T-helper 22 cell (primary cell): ENCODE data around the gene REC114.
"Not testable (repeated sequence)": the region's sequence is repeated elsewhere in the genome, so short reads cannot be mapped to it uniquely, and the experiment has no call there.

Source experiments
- DNase-seq: peaks from one replicate; pipeline ENCODE4 v3.0.0-alpha.2; 2020; ENCODE audit warnings: low read depth

The REC114 gene

GRCh38 chr15:73530649-73531048 is 87.7 kb downstream of the REC114 start:
- no peak for DNase-seq

GRCh38 chr15:73538123-73538522 is 95.2 kb downstream of the REC114 start:
- no peak for DNase-seq

- DNase-seq: no peak
These were observed 95.7 kb downstream of the REC114 start for GRCh38 chr15:73538563-73539211.

- DNase-seq: no peak
These were observed 96.5 kb downstream of the REC114 start for GRCh38 chr15:73539212-73540128.

GRCh38 chr15:73540161-73540560 is 97.2 kb downstream of the REC114 start:
- DNase-seq: no peak

GRCh38 chr15:73541479-73541878 is 98.5 kb downstream of the REC114 start:
- no peak for DNase-seq

GRCh38 chr15:73548925-73549324 is 106.0 kb downstream of the REC114 start:
- DNase-seq: not testable (repeated sequence)

GRCh38 chr15:73550190-73550589 is 107.2 kb downstream of the REC114 start:
- DNase-seq: no peak

- no peak for DNase-seq
These were observed 112.1 kb downstream of the REC114 start for GRCh38 chr15:73555080-73555479.

- no peak for DNase-seq
These were observed 115.6 kb downstream of the REC114 start for GRCh38 chr15:73558529-73558928.

- DNase-seq: no peak
These were observed 117.6 kb downstream of the REC114 start for GRCh38 chr15:73560501-73561117.

GRCh38 chr15:73564255-73564654 is 121.3 kb downstream of the REC114 start:
- no peak for DNase-seq

GRCh38 chr15:73567020-73567419 is 124.1 kb downstream of the REC114 start:
- DNase-seq: no peak

GRCh38 chr15:73568564-73569280 is 125.8 kb downstream of the REC114 start:
- no peak for DNase-seq

GRCh38 chr15:73569361-73569760 is 126.4 kb downstream of the REC114 start:
- DNase-seq: no peak

- no peak for DNase-seq
These were observed 127.5 kb downstream of the REC114 start for GRCh38 chr15:73570355-73571032.

GRCh38 chr15:73571346-73571745 is 128.4 kb downstream of the REC114 start:
- no peak for DNase-seq

- no peak for DNase-seq
These were observed 129.3 kb downstream of the REC114 start for GRCh38 chr15:73572296-73572695.

GRCh38 chr15:73573037-73573436 is 130.1 kb downstream of the REC114 start:
- no peak for DNase-seq

- DNase-seq: no peak
These were observed 130.6 kb downstream of the REC114 start for GRCh38 chr15:73573572-73573971.

- DNase-seq: no peak
These were observed 132.8 kb downstream of the REC114 start for GRCh38 chr15:73575636-73576247.
